Caco-2 (cell line): ENCODE data around the gene SURF4. TPM values are rescaled to one million over a fixed set of nuclear protein-coding genes. Genes with fewer than 3 reads are reported as not detected.

ENCODE experiments used
- BruUV-seq: library from RNA; stranded (reverse); fragments of 400-500 nt; replicated peaks from 2 replicates; lab custom pipeline; 2021; lab: Mats Ljungman, UMichigan
- CTCF ChIA-PET: fragments of 300-600 bp; sonication (Branson Sonifier 250); formaldehyde crosslinking; loops from one replicate; lab custom pipeline; 2022; ENCODE audit warnings: antibody characterized with exemption; lab: Charles Lee
- POLR2A ChIA-PET: fragments of 300-600 bp; sonication (Branson Sonifier 250); formaldehyde crosslinking; loops from one replicate; lab custom pipeline; 2022; ENCODE audit warnings: antibody characterized with exemption; lab: Charles Lee
- DNase-seq, 2 experiments: peaks; one replicate each; pipeline versions ENCODE4 v3.0.0 to v3.0.0-alpha.2; 2020 to 2022
- H3K27me3 ChIP-seq: replicated peaks from 2 replicates; pipeline ENCODE4 v1.6.0; 2011; ENCODE audit warnings: low read length; ENCODE audit not compliant: control insufficient read depth, insufficient read depth
- H3K36me3 ChIP-seq: 2 replicates; pipeline ENCODE4 v1.5.1; 2011; ENCODE audit warnings: low read length; ENCODE audit not compliant: control insufficient read depth, insufficient read depth
- H3K4me1 ChIP-seq: fragments of 250-450 bp; sonication (Bioruptor Pico); 2 replicates; pipeline ENCODE4 v1.5.1; 2020; ENCODE audit warnings: mild to moderate bottlenecking
- H3K4me3 ChIP-seq: 2 replicates; pipeline ENCODE4 v1.5.1; 2011; ENCODE audit warnings: low read depth, mild to moderate bottlenecking, control low read depth, low read length
- H3K9me3 ChIP-seq: fragments of 250-450 bp; sonication (Bioruptor Pico); 2 replicates; pipeline ENCODE4 v1.5.1; 2020; ENCODE audit warnings: mild to moderate bottlenecking, moderate library complexity
- H3K27ac Mint-ChIP-seq: one replicate; pipeline ENCODE4 v1.8.0; 2022; ENCODE audit warnings: mixed read lengths; ENCODE audit not compliant: unreplicated experiment
- H3K27me3 Mint-ChIP-seq: one replicate; pipeline ENCODE4 v1.8.0; 2022; ENCODE audit warnings: mixed read lengths; ENCODE audit not compliant: insufficient read depth, unreplicated experiment
- H3K36me3 Mint-ChIP-seq: one replicate; pipeline ENCODE4 v1.8.0; 2022; ENCODE audit warnings: mild to moderate bottlenecking, mixed read lengths; ENCODE audit not compliant: insufficient read depth, unreplicated experiment
- H3K4me1 Mint-ChIP-seq: one replicate; pipeline ENCODE4 v1.8.0; 2022; ENCODE audit warnings: low read depth, mixed read lengths; ENCODE audit not compliant: unreplicated experiment
- H3K4me3 Mint-ChIP-seq: one replicate; pipeline ENCODE4 v1.8.0; 2022; ENCODE audit warnings: mild to moderate bottlenecking, moderate library complexity, mixed read lengths; ENCODE audit not compliant: unreplicated experiment
- H3K9me3 Mint-ChIP-seq: one replicate; pipeline ENCODE4 v1.8.0; 2022; ENCODE audit warnings: mixed read lengths; ENCODE audit not compliant: unreplicated experiment
- intact Hi-C: fragments of 100-400 bp; cut with micrococcal nuclease; formaldehyde crosslinking; loops from one replicate; pipeline ENCODE4 v1.10.0; 2022; ENCODE audit not compliant: unreplicated experiment
- total RNA-seq: library from RNA; stranded (reverse); gene quantifications from 2 replicates; pipeline ENCODE4 v1.2.3, GENCODE V29; 2022
- TF ChIP-seq, protein P1 (sequence below), 2 experiments: fragments of 200-600 bp in 1 of 2; IDR thresholded peaks; 1 replicate in 1 of 2; 2 replicates in 1 of 2; pipeline versions ENCODE4 v1.5.1 to v1.8.0; 2011 to 2022; ENCODE audit warnings: antibody characterized with exemption in 1 of 2, control low read depth in 1 of 2, inconsistent platforms in 1 of 2, low read depth in 1 of 2, low read length in 1 of 2, mild to moderate bottlenecking in 1 of 2, moderate library complexity in 1 of 2; ENCODE audit not compliant: insufficient read depth in 1 of 2, severe bottlenecking in 1 of 2, unreplicated experiment in 1 of 2

The SURF4 gene
- total RNA-seq, 1 experiment from 2014 or later: 239 TPM

DNA sequence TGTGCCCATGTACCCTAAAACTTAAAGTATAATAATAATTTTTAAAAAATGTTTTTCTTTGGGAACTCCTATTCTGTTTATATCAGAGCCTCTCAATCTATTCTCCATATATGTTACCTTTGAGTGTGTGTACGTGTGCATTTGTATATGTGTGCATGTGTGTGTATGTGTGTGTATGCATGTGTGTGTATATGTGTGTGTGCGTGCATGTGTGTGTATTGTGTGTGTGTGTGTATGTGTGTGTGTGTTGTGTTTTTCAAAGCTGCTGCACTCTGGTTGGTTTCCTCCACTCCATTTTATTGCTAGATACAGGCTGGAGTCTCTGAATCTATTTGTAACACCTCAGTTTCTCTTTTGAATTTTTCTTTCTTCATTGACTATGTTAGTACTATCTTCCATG lies 59.9 kb downstream of the SURF4 start:
- intact Hi-C loops: no loop called here
- H3K4me3 Mint-ChIP-seq: no peak overlapping the region
- POLR2A ChIA-PET: no interaction called here
- no peak overlapping the region for H3K4me3 ChIP-seq
- H3K9me3 Mint-ChIP-seq: peaks cover 6% of the 10 kb centered on the region
- H3K27me3 Mint-ChIP-seq: no peaks in the 10 kb centered on the region
- H3K9me3 ChIP-seq: no peaks in the 10 kb centered on the region
- TF ChIP-seq, protein P1, sequence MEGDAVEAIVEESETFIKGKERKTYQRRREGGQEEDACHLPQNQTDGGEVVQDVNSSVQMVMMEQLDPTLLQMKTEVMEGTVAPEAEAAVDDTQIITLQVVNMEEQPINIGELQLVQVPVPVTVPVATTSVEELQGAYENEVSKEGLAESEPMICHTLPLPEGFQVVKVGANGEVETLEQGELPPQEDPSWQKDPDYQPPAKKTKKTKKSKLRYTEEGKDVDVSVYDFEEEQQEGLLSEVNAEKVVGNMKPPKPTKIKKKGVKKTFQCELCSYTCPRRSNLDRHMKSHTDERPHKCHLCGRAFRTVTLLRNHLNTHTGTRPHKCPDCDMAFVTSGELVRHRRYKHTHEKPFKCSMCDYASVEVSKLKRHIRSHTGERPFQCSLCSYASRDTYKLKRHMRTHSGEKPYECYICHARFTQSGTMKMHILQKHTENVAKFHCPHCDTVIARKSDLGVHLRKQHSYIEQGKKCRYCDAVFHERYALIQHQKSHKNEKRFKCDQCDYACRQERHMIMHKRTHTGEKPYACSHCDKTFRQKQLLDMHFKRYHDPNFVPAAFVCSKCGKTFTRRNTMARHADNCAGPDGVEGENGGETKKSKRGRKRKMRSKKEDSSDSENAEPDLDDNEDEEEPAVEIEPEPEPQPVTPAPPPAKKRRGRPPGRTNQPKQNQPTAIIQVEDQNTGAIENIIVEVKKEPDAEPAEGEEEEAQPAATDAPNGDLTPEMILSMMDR (IDR thresholded peaks at IDR 0.05; ENCODE audit: insufficient read depth in 1 of 2, low read depth in 1 of 2, low read length in 1 of 2, severe bottlenecking in 1 of 2, unreplicated experiment in 1 of 2): no peak
- CTCF ChIA-PET: no interaction called here
- H3K36me3 Mint-ChIP-seq: no peaks in the 10 kb centered on the region
- no peaks in the 10 kb centered on the region for H3K27me3 ChIP-seq
- no peaks in the 10 kb centered on the region for H3K4me1 ChIP-seq
- no peak overlapping the region for H3K27ac Mint-ChIP-seq
- DNase-seq: no peak
- BruUV-seq: no TSS peak
- H3K4me1 Mint-ChIP-seq: no peaks in the 10 kb centered on the region
- H3K36me3 ChIP-seq: no peaks in the 10 kb centered on the region

Other genes starting within 250 kb of the SURF4 start
- 0.14 and 0.16 TPM in 2 replicates for gene GBGT1, start 212.1 kb downstream of the SURF4 start, total RNA-seq
- gene OBP2B, start 166.8 kb downstream of the SURF4 start, total RNA-seq: not detected in 2 replicates
- gene ABO, start 100.9 kb downstream of the SURF4 start, total RNA-seq: not detected in 2 replicates
- 31.6 and 32.4 TPM in 2 replicates for gene SURF6, start 39.9 kb downstream of the SURF4 start, total RNA-seq
- 60.1 and 65.6 TPM in 2 replicates for gene MED22, start 27.9 kb downstream of the SURF4 start, total RNA-seq
- gene RPL7A, start 27.8 kb downstream of the SURF4 start, total RNA-seq: 1,995 and 2,182 TPM in 2 replicates
- gene SURF1, start 19.6 kb downstream of the SURF4 start, total RNA-seq: 54.9 and 57.5 TPM in 2 replicates
- gene SURF2, start 19.5 kb downstream of the SURF4 start, total RNA-seq: 32.3 and 34.4 TPM in 2 replicates
- gene STKLD1, start 306 bp upstream of the SURF4 start, total RNA-seq: 3.4 and 4.1 TPM in 2 replicates
- gene REXO4, start 42.0 kb upstream of the SURF4 start, total RNA-seq: 43.6 and 44.1 TPM in 2 replicates
- 5.3 and 6.2 TPM in 2 replicates for gene ADAMTS13, start 46.3 kb upstream of the SURF4 start, total RNA-seq
- gene CACFD1, start 83.9 kb upstream of the SURF4 start, total RNA-seq: 26.0 and 27.0 TPM in 2 replicates
- 7.1 and 8.4 TPM in 2 replicates for gene SLC2A6, start 103.0 kb upstream of the SURF4 start, total RNA-seq
- gene MYMK, start 148.9 kb upstream of the SURF4 start, total RNA-seq: not detected in 2 replicates
- 0.46 and 0.68 TPM in 2 replicates for gene ADAMTSL2, start 158.6 kb upstream of the SURF4 start, total RNA-seq
- not detected in 2 replicates for gene FAM163B, start 233.3 kb upstream of the SURF4 start, total RNA-seq